ENCODE measurements around the gene YPEL5.
"Not testable (repeated sequence)": the region's sequence is repeated elsewhere in the genome, so short reads cannot be mapped to it uniquely, and the experiment has no call there.

The YPEL5 gene

DNA sequence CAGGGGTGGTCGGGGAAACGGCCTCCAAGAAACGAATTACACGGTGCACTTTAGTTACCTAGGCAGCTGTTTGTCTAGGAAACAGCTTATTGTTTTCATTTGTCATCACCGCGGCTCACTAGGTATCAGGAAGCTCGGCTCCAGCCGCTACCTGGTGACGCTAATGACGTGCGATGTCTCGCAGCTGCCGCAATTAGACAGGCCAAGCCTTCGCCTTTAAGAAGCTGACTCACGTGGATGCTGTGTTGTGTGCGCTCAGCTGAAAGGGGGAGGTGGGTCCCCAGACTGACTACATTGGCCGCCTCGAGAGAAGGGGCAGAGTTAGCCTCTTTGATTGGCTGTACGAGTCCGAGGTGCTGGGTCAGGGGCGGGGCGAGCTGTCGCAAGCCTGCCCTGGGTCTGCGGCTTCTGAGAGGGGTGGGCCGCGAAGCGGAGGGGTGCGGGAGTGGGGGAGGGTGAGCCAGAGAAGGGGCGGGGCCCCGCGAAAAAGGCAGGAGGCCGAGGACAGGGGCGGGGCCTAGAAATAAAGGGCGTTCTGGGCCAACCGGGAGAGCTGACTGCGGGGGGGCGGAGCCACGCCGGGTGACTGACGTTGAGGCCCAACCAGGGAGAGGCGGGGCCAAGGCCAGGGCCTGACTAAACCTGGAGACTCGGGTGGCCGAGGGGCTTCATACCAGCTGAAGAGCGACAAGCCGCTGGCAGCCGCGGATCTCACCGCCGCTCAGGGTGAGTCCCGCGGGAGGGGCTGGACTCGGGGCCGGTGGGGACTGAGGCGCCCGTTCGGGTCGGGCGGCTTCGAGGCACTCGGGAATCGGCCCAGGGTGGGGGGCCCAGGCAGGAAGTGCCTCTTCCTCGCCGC lies at the start of gene YPEL5:
Gene YPEL5, plus strand, starts transcription at position 671 of the 859 bp plus-strand sequence. CDS start 9,645 bp downstream, outside the sequence.
- peak; percentile 96 to 98 (median 98) for DNase-seq (ENCODE audit: low read depth in 4 of 4, low spot score in 1 of 4)

- DNase-seq (ENCODE audit: low read depth in 4 of 4, low spot score in 1 of 4), result no peak
Observed at GRCh38 chr2:30098266-30099005, 48.4 kb upstream of the YPEL5 start.

DNA sequence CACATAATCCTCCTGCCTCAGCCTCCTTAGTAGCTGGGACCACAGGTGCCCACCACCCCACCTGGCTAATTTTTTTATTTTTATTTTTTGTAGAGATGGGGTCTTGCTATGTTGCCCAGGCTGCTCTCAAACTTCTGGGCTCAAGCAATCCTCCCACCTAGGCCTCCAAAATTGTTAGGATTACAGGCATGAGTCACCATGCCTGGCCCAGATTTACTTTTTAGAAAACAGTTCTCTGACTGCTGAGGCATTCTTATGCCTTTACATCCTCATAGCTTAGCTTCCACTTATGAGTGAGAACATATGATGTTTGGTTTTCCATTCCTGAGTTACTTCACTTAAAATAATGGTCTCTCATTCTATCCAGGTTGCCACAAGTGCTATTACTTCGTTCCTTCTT lies 47.4 kb upstream of the YPEL5 start:
- not testable (repeated sequence) for DNase-seq (ENCODE audit: low read depth in 4 of 4, low spot score in 1 of 4)

DNA sequence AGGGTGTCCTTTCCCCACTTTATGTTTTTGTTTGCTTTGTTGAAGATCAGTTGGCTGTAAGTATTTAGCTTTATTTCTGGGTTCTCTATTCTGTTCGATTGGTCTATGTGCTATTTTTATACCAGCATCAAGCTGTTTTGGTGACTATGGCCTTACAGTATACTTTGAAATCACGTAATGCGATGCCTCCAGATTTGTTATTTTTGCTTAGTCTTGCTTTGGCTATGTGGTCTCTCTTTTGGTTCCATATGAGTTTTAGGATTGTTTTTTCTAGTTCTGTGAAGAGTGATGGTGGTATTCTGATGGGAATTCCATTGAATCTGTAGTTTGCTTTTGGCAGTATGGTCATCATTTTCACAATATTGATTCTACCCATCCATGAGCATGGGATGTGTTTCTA lies 46.1 kb upstream of the YPEL5 start:
- DNase-seq (ENCODE audit: low read depth in 4 of 4, low spot score in 1 of 4), result not testable (repeated sequence)

DNA sequence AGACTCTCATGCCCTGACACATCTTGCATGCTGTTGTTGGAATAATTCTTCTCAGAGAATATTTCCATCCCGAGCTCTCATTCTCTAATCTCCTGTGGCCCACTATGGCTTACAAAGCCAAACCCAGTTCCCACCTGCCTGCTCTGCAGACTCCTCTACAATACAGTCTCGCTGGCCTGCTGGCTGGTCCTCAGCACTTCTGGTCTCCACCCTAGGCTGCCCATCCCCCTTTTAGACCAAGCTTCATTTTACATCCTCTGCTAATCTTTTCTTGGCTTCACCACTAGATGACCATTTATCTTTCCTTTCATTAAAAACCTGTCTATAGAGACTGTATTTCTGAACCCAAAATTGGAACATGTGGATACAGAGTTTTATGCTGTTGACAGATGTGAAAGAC lies 42.5 kb upstream of the YPEL5 start:
- DNase-seq (ENCODE audit: low read depth in 4 of 4, low spot score in 1 of 4), result no peak

- no peak for DNase-seq (ENCODE audit: low read depth in 4 of 4, low spot score in 1 of 4)
Observed at GRCh38 chr2:30105556-30105955, 41.3 kb upstream of the YPEL5 start.

GRCh38 chr2:30106543-30106942 lies 40.3 kb upstream of the YPEL5 start:
- no peak for DNase-seq (ENCODE audit: low read depth in 4 of 4, low spot score in 1 of 4)

- no peak for DNase-seq (ENCODE audit: low read depth in 4 of 4, low spot score in 1 of 4)
Observed at GRCh38 chr2:30108192-30108591, 38.6 kb upstream of the YPEL5 start.

DNA sequence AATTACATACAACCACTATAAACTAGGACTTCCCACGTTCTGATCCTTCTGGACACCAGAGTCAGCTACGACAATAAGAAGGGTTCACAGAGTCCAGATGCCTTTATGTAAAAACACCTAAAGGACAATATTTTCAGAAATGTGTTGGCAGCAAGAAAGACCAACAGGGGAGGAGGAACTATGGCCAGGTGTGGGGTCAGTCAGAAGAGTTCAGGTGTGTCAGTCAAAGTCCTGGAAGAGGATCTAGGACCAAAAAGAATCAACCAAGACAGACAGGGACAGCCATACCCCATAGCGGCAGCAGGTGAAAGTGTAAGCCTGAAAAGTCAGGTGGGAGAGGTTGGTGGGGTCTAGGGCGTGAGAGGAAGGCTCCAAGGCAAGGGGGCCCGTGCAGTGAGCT lies 38.0 kb upstream of the YPEL5 start:
- DNase-seq (ENCODE audit: low read depth in 4 of 4, low spot score in 1 of 4), result no peak

DNA sequence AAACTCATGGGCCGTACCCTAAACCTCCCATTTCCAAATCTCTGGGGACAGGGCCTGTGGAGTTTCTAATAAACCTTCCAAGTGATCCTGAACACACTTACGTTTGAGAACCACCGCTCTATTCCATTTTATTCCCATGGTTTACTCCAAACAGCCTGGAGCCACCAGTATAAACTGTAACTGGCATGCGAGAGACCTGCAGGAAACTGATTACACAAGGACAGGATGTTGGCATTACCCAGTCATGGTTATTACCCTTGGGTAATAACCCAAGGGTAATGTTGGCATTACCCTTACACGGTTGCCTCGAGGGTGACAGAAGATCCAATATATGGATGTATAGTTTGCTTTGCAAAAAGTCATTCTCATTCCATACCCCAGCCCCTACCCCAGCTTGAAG lies 37.0 kb upstream of the YPEL5 start:
- DNase-seq (ENCODE audit: low read depth in 4 of 4, low spot score in 1 of 4), result no peak

- DNase-seq (ENCODE audit: low read depth in 4 of 4, low spot score in 1 of 4), result no peak
Observed at GRCh38 chr2:30110773-30111172, 36.0 kb upstream of the YPEL5 start.

GRCh38 chr2:30111186-30111585 lies 35.6 kb upstream of the YPEL5 start:
- DNase-seq (ENCODE audit: low read depth in 4 of 4, low spot score in 1 of 4), result not testable (repeated sequence)

DNA sequence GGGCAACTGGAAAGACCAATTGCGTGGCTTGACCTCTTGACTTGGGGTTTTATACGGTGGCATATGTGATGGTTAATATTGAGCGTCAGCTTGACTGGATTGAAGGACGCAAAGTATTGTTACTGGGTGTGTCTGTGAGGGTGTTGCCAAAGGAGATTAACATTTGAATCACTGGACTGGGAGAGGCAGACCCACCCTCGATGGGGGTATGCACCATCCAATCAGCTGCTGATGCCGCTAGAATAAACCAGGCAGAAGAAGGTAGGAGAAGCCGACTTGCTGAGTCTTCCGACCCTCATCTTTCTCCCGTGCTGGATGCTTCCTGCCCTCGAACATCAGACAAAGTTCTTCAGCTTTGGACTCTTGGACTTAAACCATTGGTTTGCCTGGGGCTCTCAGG lies 34.2 kb upstream of the YPEL5 start:
- DNase-seq (ENCODE audit: low read depth in 4 of 4, low spot score in 1 of 4), result no peak

GRCh38 chr2:30113617-30114293 lies 33.1 kb upstream of the YPEL5 start:
- DNase-seq (ENCODE audit: low read depth in 4 of 4, low spot score in 1 of 4), result no peak

GRCh38 chr2:30115141-30115980 lies 31.4 kb upstream of the YPEL5 start:
- peak; percentile 18 to 47 (median 38) for DNase-seq (ENCODE audit: low read depth in 4 of 4, low spot score in 1 of 4)

- no peak for DNase-seq (ENCODE audit: low read depth in 4 of 4, low spot score in 1 of 4)
Observed at GRCh38 chr2:30115981-30116285, 30.9 kb upstream of the YPEL5 start.

- no peak for DNase-seq (ENCODE audit: low read depth in 4 of 4, low spot score in 1 of 4)
Observed at GRCh38 chr2:30122362-30122761, 24.4 kb upstream of the YPEL5 start.

DNA sequence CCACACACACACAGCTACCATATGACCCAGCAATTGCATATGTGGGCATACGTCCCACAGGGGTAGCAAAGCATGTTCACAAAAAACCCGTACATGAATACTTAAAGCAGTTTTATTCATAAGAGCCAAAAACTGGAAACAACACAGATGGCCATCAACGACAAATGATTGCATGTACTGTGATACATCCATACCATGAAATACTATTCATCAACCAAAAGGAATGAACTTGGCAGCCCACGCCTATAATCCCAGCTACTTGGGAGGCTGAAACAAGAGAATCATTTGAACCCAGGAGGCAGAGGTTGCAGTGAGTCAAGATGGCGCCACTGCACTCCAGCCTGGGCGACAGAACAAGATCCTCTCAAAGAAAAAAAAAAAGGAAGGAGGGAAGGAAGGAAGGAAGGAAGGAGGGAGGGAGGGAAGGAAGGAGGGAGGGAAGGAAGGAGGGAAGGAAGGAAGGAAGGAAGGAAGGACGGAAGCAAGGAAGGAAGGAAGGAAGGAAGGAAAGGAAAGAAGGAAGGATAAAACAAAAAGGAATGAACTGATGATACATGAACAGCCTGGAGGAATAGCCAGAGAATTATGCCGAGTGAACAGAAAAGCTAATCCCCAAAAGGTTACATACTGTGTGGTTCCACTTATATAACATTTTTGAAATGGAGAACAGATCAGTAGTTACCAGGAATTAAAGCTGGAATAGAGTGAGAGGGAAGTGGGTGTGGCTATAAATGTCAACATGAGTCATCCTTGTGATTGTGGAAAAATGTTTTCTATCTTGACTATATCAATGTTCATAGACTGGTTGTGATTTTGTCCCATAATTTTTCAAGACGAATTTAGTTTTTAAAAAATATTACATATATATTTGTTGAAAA lies 19.6 kb upstream of the YPEL5 start:
- DNase-seq (ENCODE audit: low read depth in 4 of 4, low spot score in 1 of 4), result no peak

DNA sequence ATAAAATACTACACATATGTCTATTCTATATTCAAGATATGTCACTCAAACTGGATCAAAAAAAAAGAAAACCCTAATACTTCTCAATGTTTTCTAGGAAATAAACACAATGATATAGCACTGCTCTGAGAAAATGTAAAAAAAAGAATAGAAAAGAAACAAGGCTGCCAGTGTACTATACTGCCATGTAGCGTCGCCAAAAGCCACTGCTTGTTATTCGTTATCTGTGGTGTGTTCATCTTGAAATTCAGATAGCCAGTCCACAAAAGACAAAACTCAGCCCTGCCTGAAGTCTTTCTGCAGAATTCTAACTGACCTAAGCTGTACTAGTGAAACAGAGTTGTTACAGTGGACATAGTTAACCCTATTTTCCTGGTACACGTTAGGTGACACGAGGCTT lies 12.2 kb upstream of the YPEL5 start:
- DNase-seq (ENCODE audit: low read depth in 4 of 4, low spot score in 1 of 4), result no peak

DNA sequence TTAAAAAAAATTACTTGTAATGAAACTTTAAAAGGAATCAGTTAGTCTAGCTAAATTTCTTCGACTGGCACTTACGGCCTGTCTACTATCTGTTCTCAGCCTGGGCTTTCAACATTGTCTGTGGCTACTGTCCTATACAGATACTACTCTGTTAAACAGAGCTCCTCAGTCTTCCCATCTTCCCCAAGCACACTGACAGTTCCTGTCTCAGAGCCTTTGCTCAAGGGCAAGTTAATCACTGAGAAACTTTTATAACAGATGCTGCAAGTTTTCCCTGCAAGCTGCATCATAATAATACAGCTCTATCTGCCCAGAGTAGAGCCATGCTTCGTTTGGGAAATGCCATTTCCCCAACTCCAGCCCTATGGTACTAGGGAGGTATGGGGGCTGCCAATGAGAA lies 11.3 kb upstream of the YPEL5 start:
- no peak for DNase-seq (ENCODE audit: low read depth in 4 of 4, low spot score in 1 of 4)
